Osteocyte (in vitro differentiated cells): ENCODE data around the gene COX7A1. TPM values are rescaled to one million over a fixed set of nuclear protein-coding genes. Genes with fewer than 3 reads are reported as not detected.

Source experiments
- DNase-seq: peaks from one replicate; pipeline ENCODE4 v3.0.0; 2021; ENCODE audit warnings: mixed read lengths; ENCODE audit not compliant: unreplicated experiment; ENCODE audit errors: extremely low spot score
- H3K27ac Mint-ChIP-seq: one replicate; pipeline ENCODE4 v1.8.0; 2021; ENCODE audit warnings: mild to moderate bottlenecking, mixed read lengths; ENCODE audit not compliant: unreplicated experiment
- H3K27me3 Mint-ChIP-seq: one replicate; pipeline ENCODE4 v1.8.0; 2021; ENCODE audit warnings: mixed read lengths; ENCODE audit not compliant: unreplicated experiment
- H3K36me3 Mint-ChIP-seq: one replicate; pipeline ENCODE4 v1.8.0; 2021; ENCODE audit warnings: mixed read lengths; ENCODE audit not compliant: unreplicated experiment
- H3K4me1 Mint-ChIP-seq: one replicate; pipeline ENCODE4 v1.8.0; 2021; ENCODE audit warnings: mixed read lengths; ENCODE audit not compliant: unreplicated experiment
- H3K4me3 Mint-ChIP-seq: one replicate; pipeline ENCODE4 v1.8.0; 2021; ENCODE audit warnings: mild to moderate bottlenecking, moderate library complexity, mixed read lengths; ENCODE audit not compliant: unreplicated experiment
- H3K9me3 Mint-ChIP-seq: one replicate; pipeline ENCODE4 v1.8.0; 2021; ENCODE audit warnings: mixed read lengths; ENCODE audit not compliant: unreplicated experiment
- CTCF ChIP-seq: fragments of 200-600 bp; sonication (generic); IDR thresholded peaks from 2 replicates; pipeline ENCODE4 v1.5.0; 2021; ENCODE audit warnings: antibody characterized with exemption, mild to moderate bottlenecking, moderate library complexity
- total RNA-seq: library from RNA; stranded (reverse); gene quantifications from 2 replicates; pipeline ENCODE4 v1.2.1, GENCODE V29; 2021

The COX7A1 gene
- total RNA-seq, 1 donor from 2014 or later, result not detected

- DNase-seq, result no peak
- TF ChIP-seq CTCF, result no peak
- H3K27ac Mint-ChIP-seq, result peak overlapping the region; percentile 39
- peak overlapping the region; percentile 89 for H3K4me3 Mint-ChIP-seq
- H3K36me3 Mint-ChIP-seq, result peaks cover 9% of the 10 kb centered on the region
- no peaks in the 10 kb centered on the region for H3K9me3 Mint-ChIP-seq
- H3K27me3 Mint-ChIP-seq, result no peaks in the 10 kb centered on the region
- peaks cover 20% of the 10 kb centered on the region for H3K4me1 Mint-ChIP-seq
Observed at GRCh38 chr19:36112678-36113077, 39.6 kb downstream of the COX7A1 start.

- DNase-seq, result no peak
- TF ChIP-seq CTCF, result no peak
- Mint-ChIP-seq H3K4me1 (peaks cover 15% of the 10 kb centered on the region), H3K27ac (no peak overlapping the region), H3K36me3 (peaks cover 5% of the 10 kb centered on the region), H3K9me3 (no peaks in the 10 kb centered on the region), H3K4me3 (no peak overlapping the region), H3K27me3 (no peaks in the 10 kb centered on the region)
Observed at GRCh38 chr19:36111200-36111539, 41.1 kb downstream of the COX7A1 start.

- Mint-ChIP-seq H3K9me3 (no peaks in the 10 kb centered on the region), H3K36me3 (peaks cover 4% of the 10 kb centered on the region), H3K27me3 (no peaks in the 10 kb centered on the region), H3K4me3 (peak within 1 kb of the TSS; percentile 6), H3K4me1 (peaks cover 14% of the 10 kb centered on the region), H3K27ac (no peak within 1 kb of the TSS)
- DNase-seq, result no peak
- no peak for TF ChIP-seq CTCF
Observed at GRCh38 chr19:36110487-36111199, 41.6 kb downstream of the COX7A1 start, which contains the start of gene OVOL3. TSS of gene OVOL3 (plus strand) at chr19:36111143. CDS start at chr19:36111203, 60 bp downstream.

GRCh38 chr19:36108684-36109083 is 43.6 kb downstream of the COX7A1 start:
- H3K27me3 Mint-ChIP-seq, result no peaks in the 10 kb centered on the region
- TF ChIP-seq CTCF, result no peak
- H3K4me1 Mint-ChIP-seq, result peaks cover 8% of the 10 kb centered on the region
- H3K4me3 Mint-ChIP-seq, result no peak overlapping the region
- H3K27ac Mint-ChIP-seq, result no peak overlapping the region
- no peak for DNase-seq
- H3K9me3 Mint-ChIP-seq, result no peaks in the 10 kb centered on the region
- H3K36me3 Mint-ChIP-seq, result peaks cover 4% of the 10 kb centered on the region

- TF ChIP-seq CTCF, result no peak
- no peak for DNase-seq
- Mint-ChIP-seq H3K27me3 (no peaks in the 10 kb centered on the region), H3K27ac (no peak overlapping the region), H3K4me3 (no peak overlapping the region), H3K9me3 (no peaks in the 10 kb centered on the region), H3K4me1 (peaks cover 3% of the 10 kb centered on the region), H3K36me3 (no peaks in the 10 kb centered on the region)
Observed at GRCh38 chr19:36106991-36107390, 45.3 kb downstream of the COX7A1 start.
